ENCODE results near the gene ZFYVE26.
A peak's percentile ranks its signal among the peaks of the same experiment; 100 is the strongest.

ZFYVE26 gene

GRCh38 chr14:67778792-67779191, 37.6 kb downstream of the ZFYVE26 start:
- Mint-ChIP-seq H3K27ac (peak overlapping the region in 1 of 2 donors; percentile 9), H3K4me1 (no peaks in the 10 kb centered on the region), H3K4me3 (no peak overlapping the region), H3K9me3 (no peaks in the 10 kb centered on the region), H3K27me3 (no peaks in the 10 kb centered on the region)
- DNase-seq (no peak), ATAC-seq (no peak)

GRCh38 chr14:67776653-67777322, 39.6 kb downstream of the ZFYVE26 start:
- DNase-seq (no peak), ATAC-seq (no peak)
- Mint-ChIP-seq H3K27me3 (no peaks in the 10 kb centered on the region), H3K4me1 (no peaks in the 10 kb centered on the region), H3K27ac (peak overlapping the region in 1 of 2 donors; percentile 7), H3K9me3 (no peaks in the 10 kb centered on the region), H3K4me3 (no peak overlapping the region)

GRCh38 chr14:67773844-67774377, 42.5 kb downstream of the ZFYVE26 start:
- Mint-ChIP-seq H3K4me3 (no peak overlapping the region), H3K4me1 (no peaks in the 10 kb centered on the region), H3K27me3 (no peaks in the 10 kb centered on the region), H3K9me3 (no peaks in the 10 kb centered on the region), H3K27ac (no peak overlapping the region)
- DNase-seq: no peak
- no peak for ATAC-seq

GRCh38 chr14:67768219-67768618, 48.2 kb downstream of the ZFYVE26 start:
- Mint-ChIP-seq H3K4me3 (no peak overlapping the region), H3K9me3 (no peaks in the 10 kb centered on the region), H3K4me1 (no peaks in the 10 kb centered on the region), H3K27ac (peak overlapping the region in 1 of 2 donors; percentile 49), H3K27me3 (no peaks in the 10 kb centered on the region)
- DNase-seq (no peak), ATAC-seq (no peak)

GRCh38 chr14:67766035-67766680, 50.2 kb downstream of the ZFYVE26 start:
- Mint-ChIP-seq H3K27ac (no peak overlapping the region), H3K4me3 (no peak overlapping the region), H3K9me3 (no peaks in the 10 kb centered on the region), H3K4me1 (no peaks in the 10 kb centered on the region), H3K27me3 (no peaks in the 10 kb centered on the region)
- no peak for DNase-seq
- no peak for ATAC-seq

GRCh38 chr14:67765192-67765834, 51.1 kb downstream of the ZFYVE26 start:
- DNase-seq: no peak
- no peaks in the 10 kb centered on the region for H3K27me3 Mint-ChIP-seq
- no peak for ATAC-seq

GRCh38 chr14:67764496-67764895, 51.9 kb downstream of the ZFYVE26 start:
- H3K4me1 Mint-ChIP-seq: no peaks in the 10 kb centered on the region
- no peak overlapping the region for H3K4me3 Mint-ChIP-seq
- no peaks in the 10 kb centered on the region for H3K27me3 Mint-ChIP-seq
- no peak overlapping the region for H3K27ac Mint-ChIP-seq
- H3K9me3 Mint-ChIP-seq: no peaks in the 10 kb centered on the region
- ATAC-seq (no peak), DNase-seq (no peak)

More at GRCh38 chr14:67765192-67765834, 51.1 kb downstream of the ZFYVE26 start:
- Mint-ChIP-seq H3K4me1 (no peaks in the 10 kb centered on the region), H3K27ac (no peak overlapping the region), H3K4me3 (no peak overlapping the region), H3K9me3 (no peaks in the 10 kb centered on the region)

GRCh38 chr14:67763158-67763822, 53.1 kb downstream of the ZFYVE26 start:
- no peak for DNase-seq
- Mint-ChIP-seq H3K9me3 (no peaks in the 10 kb centered on the region), H3K27ac (no peak overlapping the region), H3K4me3 (no peak overlapping the region), H3K27me3 (no peaks in the 10 kb centered on the region), H3K4me1 (no peaks in the 10 kb centered on the region)
- ATAC-seq: no peak

- no peak for ATAC-seq
- Mint-ChIP-seq H3K27ac (no peak overlapping the region), H3K4me3 (no peak overlapping the region), H3K9me3 (no peaks in the 10 kb centered on the region), H3K27me3 (no peaks in the 10 kb centered on the region), H3K4me1 (no peaks in the 10 kb centered on the region)
- DNase-seq: no peak
Observed at GRCh38 chr14:67762051-67762450, 54.3 kb downstream of the ZFYVE26 start.

GRCh38 chr14:67759916-67760315, 56.5 kb downstream of the ZFYVE26 start:
- H3K27me3 Mint-ChIP-seq: no peaks in the 10 kb centered on the region

GRCh38 chr14:67757175-67757574, 59.2 kb downstream of the ZFYVE26 start:
- Mint-ChIP-seq H3K4me3 (no peak overlapping the region), H3K27me3 (no peaks in the 10 kb centered on the region), H3K9me3 (no peaks in the 10 kb centered on the region), H3K27ac (no peak overlapping the region), H3K4me1 (no peaks in the 10 kb centered on the region)
- no peak for DNase-seq
- ATAC-seq: no peak

More at GRCh38 chr14:67759916-67760315, 56.5 kb downstream of the ZFYVE26 start:
- Mint-ChIP-seq H3K4me3 (no peak overlapping the region), H3K9me3 (no peaks in the 10 kb centered on the region), H3K4me1 (no peaks in the 10 kb centered on the region), H3K27ac (no peak overlapping the region)
- ATAC-seq: no peak
- no peak for DNase-seq

GRCh38 chr14:67756496-67756895, 59.9 kb downstream of the ZFYVE26 start:
- no peak overlapping the region for H3K4me3 Mint-ChIP-seq
- no peaks in the 10 kb centered on the region for H3K27me3 Mint-ChIP-seq
- DNase-seq (no peak), ATAC-seq (no peak)
- no peaks in the 10 kb centered on the region for H3K4me1 Mint-ChIP-seq
- no peak overlapping the region for H3K27ac Mint-ChIP-seq
- no peaks in the 10 kb centered on the region for H3K9me3 Mint-ChIP-seq

- Mint-ChIP-seq H3K27me3 (no peaks in the 10 kb centered on the region), H3K9me3 (no peaks in the 10 kb centered on the region), H3K4me3 (no peak overlapping the region), H3K27ac (no peak overlapping the region), H3K4me1 (peaks cover 8% of the 10 kb centered on the region)
- no peak for ATAC-seq
- DNase-seq: no peak
Observed at GRCh38 chr14:67749341-67750084, 66.9 kb downstream of the ZFYVE26 start.

GRCh38 chr14:67748312-67748711, 68.1 kb downstream of the ZFYVE26 start:
- H3K9me3 Mint-ChIP-seq: no peaks in the 10 kb centered on the region
- H3K4me3 Mint-ChIP-seq: no peak overlapping the region
- peaks cover 8% of the 10 kb centered on the region for H3K4me1 Mint-ChIP-seq
- ATAC-seq (no peak), DNase-seq (no peak)
- H3K27me3 Mint-ChIP-seq: no peaks in the 10 kb centered on the region
- no peak overlapping the region for H3K27ac Mint-ChIP-seq

- no peak overlapping the region for H3K4me3 Mint-ChIP-seq
- no peaks in the 10 kb centered on the region for H3K9me3 Mint-ChIP-seq
- DNase-seq (peak in 1 of 2 donors; percentile 18), ATAC-seq (peak; percentile 83)
- H3K27ac Mint-ChIP-seq: no peak overlapping the region
- peaks cover 8% of the 10 kb centered on the region for H3K4me1 Mint-ChIP-seq
- no peaks in the 10 kb centered on the region for H3K27me3 Mint-ChIP-seq
Observed at GRCh38 chr14:67746927-67747326, 69.5 kb downstream of the ZFYVE26 start.
